CD8-positive, alpha-beta memory T cell (primary cell): ENCODE data around the gene CHRM2. TPM values are rescaled to one million over a fixed set of nuclear protein-coding genes. Genes with fewer than 3 reads are reported as not detected.

ENCODE experiments used
- CTCF ChIA-PET: fragments of 350-600 bp; sonication (Branson Sonifier 250); formaldehyde crosslinking; loops from one replicate; lab custom pipeline; 2021; ENCODE audit warnings: antibody characterized with exemption; lab: Charles Lee
- POLR2A ChIA-PET: fragments of 350-600 bp; sonication (Branson Sonifier 250); formaldehyde crosslinking; loops from one replicate; lab custom pipeline; 2021; ENCODE audit warnings: antibody characterized with exemption; lab: Charles Lee
- DNase-seq, 5 donors: peaks; one replicate each; pipeline versions ENCODE4 v3.0.0 to v3.0.0-alpha.2; 2020 to 2022; ENCODE audit warnings: mixed read lengths in 1 of 5
- H3K27ac ChIP-seq: one replicate; pipeline ENCODE4 v1.7.0; 2013; ENCODE audit warnings: low read depth, mild to moderate bottlenecking, low read length, moderate library complexity
- H3K27me3 ChIP-seq: 2 replicates; pipeline ENCODE4 v1.7.0; 2013; ENCODE audit warnings: low read length, mild to moderate bottlenecking; ENCODE audit not compliant: insufficient read depth, poor library complexity, severe bottlenecking
- H3K36me3 ChIP-seq: 2 replicates; pipeline ENCODE4 v1.7.0; 2013; ENCODE audit warnings: mild to moderate bottlenecking, low read length, moderate library complexity; ENCODE audit not compliant: insufficient read depth
- H3K4me1 ChIP-seq: 2 replicates; pipeline ENCODE4 v1.7.0; 2013; ENCODE audit warnings: mild to moderate bottlenecking, low read length, moderate library complexity; ENCODE audit not compliant: insufficient read depth
- H3K4me3 ChIP-seq: 2 replicates; pipeline ENCODE4 v1.7.0; 2013; ENCODE audit warnings: mild to moderate bottlenecking, low read length
- H3K9me3 ChIP-seq: 2 replicates; pipeline ENCODE4 v1.7.0; 2013; ENCODE audit warnings: mild to moderate bottlenecking, low read length
- H3K27ac Mint-ChIP-seq, 8 donors: one replicate each; pipeline ENCODE4 v1.8.0; 2020 to 2021; ENCODE audit warnings: mixed read lengths in 8 of 8, mild to moderate bottlenecking in 6 of 8, inconsistent platforms in 3 of 8, moderate library complexity in 3 of 8
- H3K27me3 Mint-ChIP-seq, 2 donors: one replicate each; pipeline ENCODE4 v1.8.0; 2020 to 2021; ENCODE audit warnings: mixed read lengths in 2 of 2, mild to moderate bottlenecking in 1 of 2, moderate library complexity in 1 of 2
- H3K36me3 Mint-ChIP-seq, 3 donors: one replicate each; pipeline ENCODE4 v1.8.0; 2020 to 2021; ENCODE audit warnings: mixed read lengths in 3 of 3, inconsistent platforms in 1 of 3, mild to moderate bottlenecking in 1 of 3
- H3K4me1 Mint-ChIP-seq, 3 donors: one replicate each; pipeline ENCODE4 v1.8.0; 2020 to 2021; ENCODE audit warnings: mixed read lengths in 3 of 3, inconsistent platforms in 1 of 3, mild to moderate bottlenecking in 1 of 3
- H3K4me3 Mint-ChIP-seq, 7 donors: one replicate each; pipeline ENCODE4 v1.8.0; 2020 to 2021; ENCODE audit warnings: mixed read lengths in 7 of 7, mild to moderate bottlenecking in 6 of 7, moderate library complexity in 4 of 7, inconsistent platforms in 2 of 7
- H3K9me3 Mint-ChIP-seq, 5 donors: one replicate each; pipeline ENCODE4 v1.8.0; 2020 to 2022; ENCODE audit warnings: mixed read lengths in 5 of 5, mild to moderate bottlenecking in 3 of 5, moderate library complexity in 2 of 5, inconsistent platforms in 1 of 5
- polyA plus RNA-seq: library from polyadenylated mRNA; unstranded; fragments of 300-500 nt; fragmentation: Illumina TruSeq; gene quantifications from one replicate; pipeline ENCODE4 v1.2.3, GENCODE V29; 2021
- total RNA-seq, 2 experiments: library from RNA; stranded (reverse); gene quantifications; one replicate each; pipeline ENCODE4 v1.2.3, GENCODE V29; 2021

Gene CHRM2
- total and polyA plus RNA-seq, 3 experiments from 2014 or later: not detected

GRCh38 chr7:136878878-136879277, 10.4 kb downstream of the CHRM2 start:
- H3K4me1 ChIP-seq: no peaks in the 10 kb centered on the region
- H3K27ac ChIP-seq: no peak overlapping the region
- Mint-ChIP-seq H3K9me3 (peaks cover 0 to 11% (median 0%) of the 10 kb centered on the region in 5 donors), H3K27me3 (no peaks in the 10 kb centered on the region), H3K27ac (no peak overlapping the region), H3K4me3 (no peak overlapping the region), H3K36me3 (no peaks in the 10 kb centered on the region), H3K4me1 (no peaks in the 10 kb centered on the region)
- no peak overlapping the region for H3K4me3 ChIP-seq
- no peaks in the 10 kb centered on the region for H3K9me3 ChIP-seq
- H3K36me3 ChIP-seq: no peaks in the 10 kb centered on the region
- no peaks in the 10 kb centered on the region for H3K27me3 ChIP-seq
- CTCF ChIA-PET: no interaction called here
- no peak for DNase-seq
- POLR2A ChIA-PET: no interaction called here

- H3K9me3 Mint-ChIP-seq: peaks cover 0 to 16% (median 4%) of the 10 kb centered on the region in 5 donors
- no peak overlapping the region for H3K4me3 Mint-ChIP-seq
- no peak overlapping the region for H3K27ac Mint-ChIP-seq
- H3K36me3 ChIP-seq: no peaks in the 10 kb centered on the region
- no peaks in the 10 kb centered on the region for H3K4me1 Mint-ChIP-seq
- DNase-seq: no peak
- no peaks in the 10 kb centered on the region for H3K27me3 Mint-ChIP-seq
- H3K9me3 ChIP-seq: no peaks in the 10 kb centered on the region
- H3K4me3 ChIP-seq: no peak overlapping the region
- H3K27me3 ChIP-seq: no peaks in the 10 kb centered on the region
- H3K4me1 ChIP-seq: no peaks in the 10 kb centered on the region
- ChIA-PET POLR2A (no interaction called here), CTCF (no interaction called here)
- no peak overlapping the region for H3K27ac ChIP-seq
- H3K36me3 Mint-ChIP-seq: no peaks in the 10 kb centered on the region
Observed at GRCh38 chr7:136883046-136883445, 14.6 kb downstream of the CHRM2 start.

- H3K36me3 ChIP-seq: no peaks in the 10 kb centered on the region
- Mint-ChIP-seq H3K4me3 (no peak overlapping the region), H3K27me3 (no peaks in the 10 kb centered on the region), H3K4me1 (no peaks in the 10 kb centered on the region), H3K36me3 (no peaks in the 10 kb centered on the region), H3K27ac (no peak overlapping the region), H3K9me3 (peaks cover 3 to 21% (median 7%) of the 10 kb centered on the region in 5 donors)
- POLR2A ChIA-PET: no interaction called here
- no peaks in the 10 kb centered on the region for H3K27me3 ChIP-seq
- H3K4me3 ChIP-seq: no peak overlapping the region
- H3K9me3 ChIP-seq: no peaks in the 10 kb centered on the region
- no peaks in the 10 kb centered on the region for H3K4me1 ChIP-seq
- H3K27ac ChIP-seq: no peak overlapping the region
- CTCF ChIA-PET: no interaction called here
- no peak for DNase-seq
Observed at GRCh38 chr7:136884492-136884891, 16.0 kb downstream of the CHRM2 start.

GRCh38 chr7:136887317-136887716, 18.9 kb downstream of the CHRM2 start:
- peaks cover 3 to 25% (median 7%) of the 10 kb centered on the region in 5 donors for H3K9me3 Mint-ChIP-seq
- H3K4me1 Mint-ChIP-seq: no peaks in the 10 kb centered on the region
- Histone ChIP-seq H3K36me3 (no peaks in the 10 kb centered on the region), H3K9me3 (no peaks in the 10 kb centered on the region), H3K27me3 (no peaks in the 10 kb centered on the region), H3K4me1 (no peaks in the 10 kb centered on the region), H3K4me3 (no peak overlapping the region), H3K27ac (no peak overlapping the region)
- no peak overlapping the region for H3K4me3 Mint-ChIP-seq
- ChIA-PET POLR2A (no interaction called here), CTCF (no interaction called here)
- no peaks in the 10 kb centered on the region for H3K27me3 Mint-ChIP-seq
- no peak for DNase-seq
- no peak overlapping the region for H3K27ac Mint-ChIP-seq
- no peaks in the 10 kb centered on the region for H3K36me3 Mint-ChIP-seq

- no peaks in the 10 kb centered on the region for H3K36me3 ChIP-seq
- no peaks in the 10 kb centered on the region for H3K27me3 ChIP-seq
- H3K9me3 ChIP-seq: no peaks in the 10 kb centered on the region
- H3K4me1 ChIP-seq: no peaks in the 10 kb centered on the region
- CTCF ChIA-PET: no interaction called here
- Mint-ChIP-seq H3K4me1 (no peaks in the 10 kb centered on the region), H3K36me3 (no peaks in the 10 kb centered on the region), H3K27me3 (no peaks in the 10 kb centered on the region), H3K27ac (no peak overlapping the region), H3K4me3 (no peak overlapping the region), H3K9me3 (peaks cover 6 to 22% (median 11%) of the 10 kb centered on the region in 5 donors)
- no peak overlapping the region for H3K4me3 ChIP-seq
- H3K27ac ChIP-seq: no peak overlapping the region
- no peak for DNase-seq
- POLR2A ChIA-PET: no interaction called here
Observed at GRCh38 chr7:136890399-136890798, 21.9 kb downstream of the CHRM2 start.

- H3K4me1 Mint-ChIP-seq: no peaks in the 10 kb centered on the region
- H3K4me3 Mint-ChIP-seq: no peak overlapping the region
- ChIA-PET CTCF (no interaction called here), POLR2A (no interaction called here)
- Histone ChIP-seq H3K36me3 (no peaks in the 10 kb centered on the region), H3K9me3 (no peaks in the 10 kb centered on the region), H3K27ac (no peak overlapping the region), H3K27me3 (no peaks in the 10 kb centered on the region), H3K4me1 (no peaks in the 10 kb centered on the region), H3K4me3 (no peak overlapping the region)
- no peak for DNase-seq
- H3K27me3 Mint-ChIP-seq: no peaks in the 10 kb centered on the region
- H3K27ac Mint-ChIP-seq: no peak overlapping the region
- H3K9me3 Mint-ChIP-seq: peaks cover 4 to 26% (median 14%) of the 10 kb centered on the region in 5 donors
- H3K36me3 Mint-ChIP-seq: no peaks in the 10 kb centered on the region
Observed at GRCh38 chr7:136891850-136892249, 23.4 kb downstream of the CHRM2 start.

- ChIA-PET CTCF (no interaction called here), POLR2A (no interaction called here)
- no peaks in the 10 kb centered on the region for H3K4me1 Mint-ChIP-seq
- no peak overlapping the region for H3K27ac ChIP-seq
- no peak overlapping the region for H3K4me3 Mint-ChIP-seq
- no peak overlapping the region for H3K4me3 ChIP-seq
- no peaks in the 10 kb centered on the region for H3K36me3 ChIP-seq
- H3K4me1 ChIP-seq: no peaks in the 10 kb centered on the region
- no peaks in the 10 kb centered on the region for H3K9me3 ChIP-seq
- H3K27me3 ChIP-seq: no peaks in the 10 kb centered on the region
- H3K27ac Mint-ChIP-seq: no peak overlapping the region
- H3K27me3 Mint-ChIP-seq: no peaks in the 10 kb centered on the region
- DNase-seq: no peak
- H3K9me3 Mint-ChIP-seq: peaks cover 3 to 18% (median 12%) of the 10 kb centered on the region in 5 donors
- H3K36me3 Mint-ChIP-seq: no peaks in the 10 kb centered on the region
Observed at GRCh38 chr7:136894789-136895188, 26.3 kb downstream of the CHRM2 start.

- Mint-ChIP-seq H3K4me1 (no peaks in the 10 kb centered on the region), H3K27me3 (no peaks in the 10 kb centered on the region), H3K4me3 (no peak overlapping the region), H3K27ac (no peak overlapping the region), H3K36me3 (no peaks in the 10 kb centered on the region), H3K9me3 (peaks cover 5 to 15% (median 9%) of the 10 kb centered on the region in 5 donors)
- no peaks in the 10 kb centered on the region for H3K36me3 ChIP-seq
- POLR2A ChIA-PET: no interaction called here
- H3K27ac ChIP-seq: no peak overlapping the region
- CTCF ChIA-PET: no interaction called here
- no peak for DNase-seq
- H3K4me1 ChIP-seq: no peaks in the 10 kb centered on the region
- H3K9me3 ChIP-seq: no peaks in the 10 kb centered on the region
- no peaks in the 10 kb centered on the region for H3K27me3 ChIP-seq
- no peak overlapping the region for H3K4me3 ChIP-seq
Observed at GRCh38 chr7:136897676-136898075, 29.2 kb downstream of the CHRM2 start.

- Mint-ChIP-seq H3K27me3 (no peaks in the 10 kb centered on the region), H3K9me3 (peaks cover 3 to 10% (median 5%) of the 10 kb centered on the region in 5 donors), H3K36me3 (no peaks in the 10 kb centered on the region), H3K27ac (no peak overlapping the region), H3K4me3 (no peak overlapping the region), H3K4me1 (no peaks in the 10 kb centered on the region)
- Histone ChIP-seq H3K9me3 (no peaks in the 10 kb centered on the region), H3K27ac (no peak overlapping the region), H3K4me1 (no peaks in the 10 kb centered on the region), H3K4me3 (no peak overlapping the region), H3K27me3 (no peaks in the 10 kb centered on the region), H3K36me3 (no peaks in the 10 kb centered on the region)
- DNase-seq: no peak
- POLR2A ChIA-PET: no interaction called here
- CTCF ChIA-PET: no interaction called here
Observed at GRCh38 chr7:136900005-136900404, 31.6 kb downstream of the CHRM2 start.
